Transverse colon (tissue), 4 donors: Measurements from ENCODE around the gene B4GALT5.

Experiments
- POLR2A ChIP-seq: fragments of 450-650 bp; IDR thresholded peaks from one replicate; pipeline ENCODE4 v1.6.1; 2016; ENCODE audit warnings: antibody characterized with exemption, mild to moderate bottlenecking, moderate library complexity
- POLR2AphosphoS5 ChIP-seq, 3 donors: sonication (generic); formaldehyde crosslinking; IDR thresholded peaks; one replicate each; pipeline ENCODE4 v1.6.1; 2016; ENCODE audit warnings: antibody characterized with exemption in 3 of 3
- TF ChIP-seq, protein P1 (sequence below), 5 experiments: fragments of 200-600 bp in 3 of 5; fragments of 450-650 bp in 2 of 5; sonication (generic) in 3 of 5; IDR thresholded peaks; 1 replicate in 2 of 5; 2 replicates in 3 of 5; pipeline ENCODE4 v1.5.1; 2016 to 2017; ENCODE audit warnings: antibody characterized with exemption in 5 of 5, inconsistent platforms in 3 of 5, mild to moderate bottlenecking in 2 of 5, moderate library complexity in 1 of 5

DNA sequence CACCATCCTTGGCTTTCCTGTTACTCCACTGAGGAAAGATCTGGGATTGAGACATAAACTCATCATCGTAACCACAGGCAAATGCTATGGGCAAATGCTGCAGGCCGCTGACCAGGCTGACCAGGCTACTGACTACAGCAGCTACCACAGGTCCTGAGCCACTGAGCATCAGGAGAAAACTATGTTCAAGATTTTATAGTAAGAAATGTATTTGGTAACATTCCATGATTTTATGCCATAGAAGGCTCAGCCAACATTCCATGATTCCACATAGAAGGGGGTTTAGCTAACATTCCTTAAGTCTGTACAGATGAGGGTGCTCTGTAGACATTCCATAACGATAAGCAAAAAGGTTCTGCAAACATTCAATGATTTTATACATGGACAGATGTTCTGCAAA, 16.1 kb upstream of the B4GALT5 start:
- no peak for TF ChIP-seq POLR2A
- TF ChIP-seq, protein P1, sequence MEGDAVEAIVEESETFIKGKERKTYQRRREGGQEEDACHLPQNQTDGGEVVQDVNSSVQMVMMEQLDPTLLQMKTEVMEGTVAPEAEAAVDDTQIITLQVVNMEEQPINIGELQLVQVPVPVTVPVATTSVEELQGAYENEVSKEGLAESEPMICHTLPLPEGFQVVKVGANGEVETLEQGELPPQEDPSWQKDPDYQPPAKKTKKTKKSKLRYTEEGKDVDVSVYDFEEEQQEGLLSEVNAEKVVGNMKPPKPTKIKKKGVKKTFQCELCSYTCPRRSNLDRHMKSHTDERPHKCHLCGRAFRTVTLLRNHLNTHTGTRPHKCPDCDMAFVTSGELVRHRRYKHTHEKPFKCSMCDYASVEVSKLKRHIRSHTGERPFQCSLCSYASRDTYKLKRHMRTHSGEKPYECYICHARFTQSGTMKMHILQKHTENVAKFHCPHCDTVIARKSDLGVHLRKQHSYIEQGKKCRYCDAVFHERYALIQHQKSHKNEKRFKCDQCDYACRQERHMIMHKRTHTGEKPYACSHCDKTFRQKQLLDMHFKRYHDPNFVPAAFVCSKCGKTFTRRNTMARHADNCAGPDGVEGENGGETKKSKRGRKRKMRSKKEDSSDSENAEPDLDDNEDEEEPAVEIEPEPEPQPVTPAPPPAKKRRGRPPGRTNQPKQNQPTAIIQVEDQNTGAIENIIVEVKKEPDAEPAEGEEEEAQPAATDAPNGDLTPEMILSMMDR (IDR thresholded peaks at IDR 0.05): no peak
- no peak for TF ChIP-seq POLR2AphosphoS5 (IDR thresholded peaks at IDR 0.05)
